Measurements from ENCODE around the gene KATNBL1.

GRCh38 chr15:34188711-34189110 lies 21.2 kb downstream of the KATNBL1 start:
- TF ChIP-seq POLR2A (IDR thresholded peaks at IDR 0.05), result no peak
- TF ChIP-seq, protein P1, sequence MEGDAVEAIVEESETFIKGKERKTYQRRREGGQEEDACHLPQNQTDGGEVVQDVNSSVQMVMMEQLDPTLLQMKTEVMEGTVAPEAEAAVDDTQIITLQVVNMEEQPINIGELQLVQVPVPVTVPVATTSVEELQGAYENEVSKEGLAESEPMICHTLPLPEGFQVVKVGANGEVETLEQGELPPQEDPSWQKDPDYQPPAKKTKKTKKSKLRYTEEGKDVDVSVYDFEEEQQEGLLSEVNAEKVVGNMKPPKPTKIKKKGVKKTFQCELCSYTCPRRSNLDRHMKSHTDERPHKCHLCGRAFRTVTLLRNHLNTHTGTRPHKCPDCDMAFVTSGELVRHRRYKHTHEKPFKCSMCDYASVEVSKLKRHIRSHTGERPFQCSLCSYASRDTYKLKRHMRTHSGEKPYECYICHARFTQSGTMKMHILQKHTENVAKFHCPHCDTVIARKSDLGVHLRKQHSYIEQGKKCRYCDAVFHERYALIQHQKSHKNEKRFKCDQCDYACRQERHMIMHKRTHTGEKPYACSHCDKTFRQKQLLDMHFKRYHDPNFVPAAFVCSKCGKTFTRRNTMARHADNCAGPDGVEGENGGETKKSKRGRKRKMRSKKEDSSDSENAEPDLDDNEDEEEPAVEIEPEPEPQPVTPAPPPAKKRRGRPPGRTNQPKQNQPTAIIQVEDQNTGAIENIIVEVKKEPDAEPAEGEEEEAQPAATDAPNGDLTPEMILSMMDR (IDR thresholded peaks at IDR 0.05), result no peak

Measured in lower leg skin (tissue), 3 donors.